ENCODE data around the gene TRABD2B. TPM values are rescaled to one million over a fixed set of nuclear protein-coding genes. Genes with fewer than 3 reads are reported as not detected.

Gene TRABD2B
- total RNA-seq, 1 donor from 2014 or later, result 0.64 TPM

- ATAC-seq, result no peak
Measured at GRCh38 chr1:47992720-47993415, 4.3 kb downstream of the TRABD2B start.

DNA sequence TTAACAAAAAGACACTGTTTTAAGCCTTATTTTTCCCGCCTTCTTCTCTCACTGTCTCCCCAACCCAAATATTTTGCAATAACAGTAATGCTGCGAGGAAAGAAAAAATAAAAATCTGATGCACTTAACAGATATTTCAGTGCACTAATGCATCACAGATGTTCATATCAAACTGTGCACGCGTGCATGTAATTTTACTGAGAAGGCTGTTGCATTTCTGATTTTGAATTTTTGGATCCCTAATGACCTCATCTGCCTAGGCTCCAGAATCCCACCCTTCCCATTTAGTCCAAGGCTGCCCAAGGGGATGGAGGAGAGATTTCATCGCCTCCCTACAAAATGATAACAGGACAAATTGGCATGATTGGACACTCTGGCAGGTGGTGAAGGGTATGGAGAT, 5.5 kb downstream of the TRABD2B start:
- ATAC-seq, result no peak

DNA sequence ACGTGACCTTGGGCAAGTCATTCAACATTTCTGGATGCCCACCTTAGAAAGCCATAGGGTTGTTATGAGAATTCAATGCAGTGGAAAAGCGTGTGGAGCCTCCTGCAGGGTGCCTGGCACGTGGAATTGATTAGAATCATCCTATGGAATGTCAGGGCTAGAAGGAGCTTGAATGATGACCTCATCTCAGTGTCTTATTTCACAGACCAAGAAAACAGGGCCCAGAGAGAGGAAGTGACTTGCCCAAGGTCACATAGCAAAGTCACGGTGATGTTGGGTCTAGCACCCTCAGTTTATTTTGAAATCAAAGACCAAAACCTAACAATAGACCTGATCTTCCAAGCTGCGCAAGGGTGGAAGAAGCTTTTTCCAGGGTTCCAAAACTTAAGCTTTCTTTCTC, 6.0 kb downstream of the TRABD2B start:
- ATAC-seq, result no peak

- no peak for ATAC-seq
Measured at GRCh38 chr1:47990286-47990685, 6.9 kb downstream of the TRABD2B start.

DNA sequence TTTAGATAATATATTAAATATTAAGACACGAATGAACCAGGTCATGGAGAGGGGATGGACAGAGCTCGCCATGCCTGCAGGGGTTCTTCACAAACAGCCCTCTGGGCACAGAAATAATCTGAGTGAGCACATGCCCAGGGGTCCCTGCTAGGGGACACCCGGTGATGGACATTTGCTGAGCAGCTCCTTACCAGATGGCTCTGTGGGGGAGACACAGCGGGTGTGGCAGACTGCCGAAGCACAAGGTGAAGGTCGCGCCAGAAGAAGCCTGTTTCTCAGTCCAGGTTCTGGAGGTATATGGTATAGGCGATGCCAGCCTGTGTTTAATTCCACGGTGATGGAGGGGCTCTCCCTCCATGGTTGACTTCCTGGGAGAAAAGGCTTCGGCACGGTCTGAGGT, 9.6 kb downstream of the TRABD2B start:
- ATAC-seq, result no peak

- no peak for ATAC-seq
Measured at GRCh38 chr1:47986761-47987200, 10.4 kb downstream of the TRABD2B start.

GRCh38 chr1:47985018-47985417, 12.2 kb downstream of the TRABD2B start:
- no peak for ATAC-seq

- ATAC-seq, result peak; percentile 60
Measured at GRCh38 chr1:47984175-47984789, 12.9 kb downstream of the TRABD2B start.

GRCh38 chr1:47983691-47984090, 13.5 kb downstream of the TRABD2B start:
- no peak for ATAC-seq

GRCh38 chr1:47981667-47982350, 15.4 kb downstream of the TRABD2B start:
- ATAC-seq, result no peak

- no peak for ATAC-seq
Measured at GRCh38 chr1:47980501-47980900, 16.7 kb downstream of the TRABD2B start.

DNA sequence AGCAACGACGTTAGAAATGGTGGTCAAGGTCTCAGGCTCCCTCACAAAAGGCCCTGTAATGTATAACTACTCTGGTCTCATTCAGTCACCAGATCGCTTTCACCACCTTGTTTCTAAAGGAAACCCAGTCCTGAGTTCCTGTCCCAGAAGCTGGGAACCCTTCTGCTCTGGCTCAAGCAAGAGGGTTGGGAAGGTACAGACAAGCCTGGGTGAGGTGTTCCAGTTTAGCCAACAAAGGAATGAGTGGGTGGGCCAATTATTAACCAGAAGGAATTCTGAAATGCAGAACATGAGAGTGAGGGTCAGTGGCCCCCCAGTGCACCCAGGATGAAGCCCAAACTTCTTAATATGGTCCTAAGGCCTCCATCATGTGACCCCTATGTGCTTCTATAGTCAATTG, 17.5 kb downstream of the TRABD2B start:
- no peak for ATAC-seq

- ATAC-seq, result no peak
Measured at GRCh38 chr1:47978486-47978885, 18.7 kb downstream of the TRABD2B start.

GRCh38 chr1:47976728-47977127, 20.5 kb downstream of the TRABD2B start:
- no peak for ATAC-seq

DNA sequence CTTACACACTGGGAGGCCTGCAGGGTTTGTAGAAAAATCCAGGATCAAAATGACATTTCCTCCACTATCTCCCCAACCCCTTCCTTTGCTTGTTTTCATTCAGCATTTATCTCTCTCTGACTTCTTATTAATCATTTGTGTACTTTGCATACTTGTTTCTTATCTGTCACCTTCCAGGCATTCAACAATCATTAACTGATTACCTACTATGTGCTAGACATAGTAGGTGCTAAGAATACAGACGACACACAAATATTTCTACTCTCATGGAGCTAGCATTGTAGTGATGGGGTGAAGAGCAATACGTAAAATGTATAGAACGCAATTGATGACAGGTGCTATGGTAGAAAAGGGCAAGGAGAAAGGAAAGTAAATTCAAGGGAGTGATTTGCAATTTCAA, 20.9 kb downstream of the TRABD2B start:
- no peak for ATAC-seq

- ATAC-seq, result no peak
Measured at GRCh38 chr1:47975302-47975921, 21.8 kb downstream of the TRABD2B start.

DNA sequence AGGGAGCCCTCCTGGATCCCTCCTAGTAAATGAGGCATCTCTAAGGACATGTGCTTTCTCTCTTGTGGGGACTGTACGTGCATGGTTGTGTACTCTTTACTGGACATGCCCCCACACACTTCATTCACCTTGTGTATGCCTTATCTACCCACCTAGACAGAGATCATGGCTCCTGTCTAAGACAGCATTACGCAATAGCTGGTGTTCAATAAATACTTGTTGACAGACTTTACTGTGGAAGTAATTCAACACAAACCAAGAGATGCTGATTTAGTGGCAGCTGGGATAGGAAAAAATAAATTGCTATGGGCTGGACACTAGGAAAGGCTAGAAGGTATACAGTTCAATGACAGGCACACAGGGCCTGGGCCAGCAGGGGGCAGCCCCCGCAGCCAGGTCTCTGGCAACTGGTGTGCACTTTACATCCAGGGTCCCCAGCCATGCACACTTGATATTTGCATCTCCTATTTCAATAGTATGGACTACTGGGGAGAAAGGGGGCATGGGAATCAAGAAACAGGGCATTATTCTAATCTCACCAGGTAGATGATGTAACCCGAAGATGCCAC, 24.2 kb downstream of the TRABD2B start:
- no peak for ATAC-seq

DNA sequence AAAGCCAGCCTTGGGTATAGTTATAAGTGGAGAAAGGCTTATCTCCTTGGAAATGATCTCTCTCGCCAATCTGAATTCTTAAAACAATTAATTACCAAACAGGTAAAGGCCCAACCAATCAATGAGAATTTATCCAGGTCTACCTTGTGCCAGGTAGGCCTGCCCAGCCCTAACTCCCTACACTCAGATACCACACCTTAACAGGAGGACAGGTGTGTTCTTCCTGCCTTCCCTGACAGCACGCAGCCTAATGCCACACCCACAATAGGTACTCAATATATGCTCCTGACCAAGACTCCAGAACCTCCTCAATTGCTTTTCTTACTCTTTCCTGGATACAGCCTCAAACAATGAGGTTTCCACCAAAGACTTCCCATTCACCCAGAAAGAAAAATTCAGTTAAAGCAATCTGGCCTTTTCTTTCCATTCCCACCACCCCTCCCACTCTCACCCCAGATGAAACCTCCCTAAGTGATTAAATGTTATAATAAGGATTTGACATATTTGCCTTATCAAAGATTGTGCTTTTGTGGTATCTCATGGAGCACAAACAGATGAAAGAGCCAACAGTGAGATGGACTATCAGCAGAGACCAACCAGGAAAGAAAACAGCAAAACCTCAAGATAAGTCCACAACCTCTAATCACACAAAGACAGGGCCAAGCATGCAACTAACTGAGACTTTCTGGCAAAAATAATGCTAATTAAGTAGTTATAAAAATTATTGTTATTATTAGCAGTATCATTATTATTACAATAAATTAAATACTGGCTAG, 25.6 kb downstream of the TRABD2B start:
- ATAC-seq, result no peak

DNA sequence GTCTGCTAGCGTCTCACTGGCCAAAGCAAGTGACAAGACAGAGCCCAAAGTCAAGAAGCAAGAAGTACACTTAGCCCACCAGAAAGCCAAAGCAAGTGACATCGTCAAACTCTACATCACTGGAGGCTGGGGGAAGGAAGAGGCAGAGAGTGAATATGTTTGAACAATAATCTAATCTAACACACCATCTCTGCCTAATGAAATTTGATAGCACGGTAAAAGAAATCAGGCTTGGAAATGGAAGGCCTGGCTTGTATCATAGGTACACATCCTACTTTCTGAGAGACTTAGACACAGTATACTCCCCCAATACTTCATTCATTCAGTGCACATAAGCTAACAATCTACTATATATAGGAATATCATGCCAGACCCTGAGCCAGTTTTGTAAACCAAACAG, 26.3 kb downstream of the TRABD2B start:
- no peak for ATAC-seq

GRCh38 chr1:47969478-47969877, 27.7 kb downstream of the TRABD2B start:
- no peak for ATAC-seq

DNA sequence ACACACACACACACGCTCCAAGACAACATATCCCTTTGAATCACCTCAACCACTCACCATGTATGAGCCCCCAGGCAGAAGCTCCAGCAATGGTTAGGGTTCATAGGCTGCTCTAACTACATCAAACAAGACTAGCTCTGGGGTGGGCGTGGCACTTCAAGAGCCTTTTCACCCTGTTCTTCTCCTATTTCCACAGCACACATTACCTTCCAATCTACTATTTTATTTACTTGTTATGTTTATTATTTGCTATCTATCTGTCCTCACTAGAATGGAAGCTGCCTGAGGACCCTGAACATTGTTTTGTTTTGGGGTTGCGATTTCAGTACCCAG, 28.7 kb downstream of the TRABD2B start:
- no peak for ATAC-seq

- ATAC-seq, result no peak
Measured at GRCh38 chr1:47967864-47968555, 29.2 kb downstream of the TRABD2B start.

Data from esophagus mucosa (tissue), 1 donor.